ENCODE results near the gene ADRB1. TPM values are rescaled to one million over a fixed set of nuclear protein-coding genes. Genes with fewer than 3 reads are reported as not detected.

ADRB1 gene
- total and polyA plus RNA-seq, 5 experiments from 2014 or later, result 0.08 to 0.12 TPM; not detected in 3

GRCh38 chr10:114064151-114065048 is 20.7 kb downstream of the ADRB1 start:
- peaks cover 1 to 28% (median 10%) of the 10 kb centered on the region in 4 donors for H3K4me1 Mint-ChIP-seq
- H3K36me3 Mint-ChIP-seq, result no peaks in the 10 kb centered on the region
- ATAC-seq (no peak), DNase-seq (no peak)
- no peak overlapping the region for H3K4me3 Mint-ChIP-seq
- no peak overlapping the region for H3K27ac Mint-ChIP-seq
- no peaks in the 10 kb centered on the region for H3K9me3 Mint-ChIP-seq
- peaks cover 2 to 22% (median 6%) of the 10 kb centered on the region in 5 donors for H3K27me3 Mint-ChIP-seq
- POLR2A ChIA-PET, result no interaction called here

GRCh38 chr10:114065049-114065435 is 21.4 kb downstream of the ADRB1 start:
- Mint-ChIP-seq H3K27me3 (peaks cover 2 to 22% (median 6%) of the 10 kb centered on the region in 5 donors), H3K36me3 (no peaks in the 10 kb centered on the region), H3K4me3 (no peak overlapping the region), H3K27ac (no peak overlapping the region), H3K9me3 (no peaks in the 10 kb centered on the region), H3K4me1 (peaks cover 1 to 28% (median 10%) of the 10 kb centered on the region in 4 donors)
- ATAC-seq (no peak), DNase-seq (no peak)
- POLR2A ChIA-PET, result no interaction called here

GRCh38 chr10:114068054-114068707 is 24.5 kb downstream of the ADRB1 start:
- H3K4me1 Mint-ChIP-seq, result peaks cover 0 to 36% (median 6%) of the 10 kb centered on the region in 4 donors
- no peak overlapping the region for H3K4me3 Mint-ChIP-seq

GRCh38 chr10:114070710-114071109 is 27.0 kb downstream of the ADRB1 start:
- peaks cover 0 to 1% (median 0%) of the 10 kb centered on the region in 5 donors for H3K27me3 Mint-ChIP-seq
- POLR2A ChIA-PET, result no interaction called here
- peaks cover 0 to 46% (median 14%) of the 10 kb centered on the region in 4 donors for H3K4me1 Mint-ChIP-seq
- H3K27ac Mint-ChIP-seq, result peak overlapping the region in 1 of 10 donors; percentile 7
- no peak overlapping the region for H3K4me3 Mint-ChIP-seq
- no peaks in the 10 kb centered on the region for H3K9me3 Mint-ChIP-seq
- no peaks in the 10 kb centered on the region for H3K36me3 Mint-ChIP-seq
- ATAC-seq (no peak), DNase-seq (no peak)

More at GRCh38 chr10:114068054-114068707, 24.5 kb downstream of the ADRB1 start:
- POLR2A ChIA-PET, result no interaction called here
- Mint-ChIP-seq H3K27ac (peak overlapping the region in 1 of 10 donors; percentile 69), H3K9me3 (no peaks in the 10 kb centered on the region), H3K27me3 (peaks cover 2 to 17% (median 4%) of the 10 kb centered on the region in 5 donors), H3K36me3 (no peaks in the 10 kb centered on the region)
- DNase-seq (no peak), ATAC-seq (no peak)

- POLR2A ChIA-PET, result no interaction called here
- Mint-ChIP-seq H3K4me3 (no peak overlapping the region), H3K27me3 (peaks cover 0 to 1% (median 0%) of the 10 kb centered on the region in 5 donors), H3K36me3 (no peaks in the 10 kb centered on the region), H3K4me1 (peaks cover 0 to 48% (median 14%) of the 10 kb centered on the region in 4 donors), H3K27ac (peak overlapping the region in 1 of 10 donors; percentile 37), H3K9me3 (no peaks in the 10 kb centered on the region)
- ATAC-seq, result no peak
- no peak for DNase-seq
Measured at GRCh38 chr10:114071178-114071577, 27.5 kb downstream of the ADRB1 start.

- H3K27me3 Mint-ChIP-seq, result peaks cover 0 to 1% (median 0%) of the 10 kb centered on the region in 5 donors
- peak overlapping the region in 3 of 10 donors; percentile 5 to 20 (median 20) for H3K4me3 Mint-ChIP-seq
- H3K27ac Mint-ChIP-seq, result peak overlapping the region in 1 of 10 donors; percentile 20
- peak; percentile 56 to 82 for ATAC-seq
- peak in 7 of 10 donors; percentile 2 to 45 (median 22) for DNase-seq
- H3K9me3 Mint-ChIP-seq, result no peaks in the 10 kb centered on the region
- POLR2A ChIA-PET, result no interaction called here
- H3K4me1 Mint-ChIP-seq, result peaks cover 0 to 40% (median 12%) of the 10 kb centered on the region in 4 donors
- H3K36me3 Mint-ChIP-seq, result no peaks in the 10 kb centered on the region
Measured at GRCh38 chr10:114073395-114074186, 29.9 kb downstream of the ADRB1 start.

- Mint-ChIP-seq H3K27me3 (peaks cover 1 to 6% (median 3%) of the 10 kb centered on the region in 5 donors), H3K4me3 (peak overlapping the region in 1 of 10 donors; percentile 24), H3K36me3 (no peaks in the 10 kb centered on the region), H3K4me1 (peaks cover 0 to 37% (median 12%) of the 10 kb centered on the region in 4 donors), H3K9me3 (no peaks in the 10 kb centered on the region), H3K27ac (peak overlapping the region in 1 of 10 donors; percentile 37)
- POLR2A ChIA-PET, result interaction anchor here (0.5 kb wide), 1 partner anchor 38 kb away, joined by 4 read pairs; no protein-coding TSS in a partner anchor
- DNase-seq, result no peak
- ATAC-seq, result no peak
Measured at GRCh38 chr10:114075093-114075492, 31.4 kb downstream of the ADRB1 start.

GRCh38 chr10:114077347-114077746 is 33.7 kb downstream of the ADRB1 start:
- ATAC-seq (no peak), DNase-seq (no peak)
- Mint-ChIP-seq H3K27ac (no peak overlapping the region), H3K4me3 (no peak overlapping the region), H3K9me3 (no peaks in the 10 kb centered on the region), H3K36me3 (no peaks in the 10 kb centered on the region), H3K4me1 (peaks cover 0 to 26% (median 11%) of the 10 kb centered on the region in 4 donors), H3K27me3 (peaks cover 2 to 10% (median 3%) of the 10 kb centered on the region in 5 donors)
- POLR2A ChIA-PET, result no interaction called here

GRCh38 chr10:114077815-114078219 is 34.2 kb downstream of the ADRB1 start:
- H3K27ac Mint-ChIP-seq, result no peak overlapping the region
- no peak for DNase-seq
- H3K4me3 Mint-ChIP-seq, result no peak overlapping the region
- ATAC-seq, result no peak
- H3K36me3 Mint-ChIP-seq, result no peaks in the 10 kb centered on the region
- H3K9me3 Mint-ChIP-seq, result no peaks in the 10 kb centered on the region
- H3K4me1 Mint-ChIP-seq, result peaks cover 0 to 21% (median 10%) of the 10 kb centered on the region in 4 donors
- POLR2A ChIA-PET, result no interaction called here
- peaks cover 2 to 10% (median 3%) of the 10 kb centered on the region in 5 donors for H3K27me3 Mint-ChIP-seq

GRCh38 chr10:114078346-114078745 is 34.7 kb downstream of the ADRB1 start:
- ATAC-seq (no peak), DNase-seq (no peak)
- no peak overlapping the region for H3K27ac Mint-ChIP-seq
- no peaks in the 10 kb centered on the region for H3K9me3 Mint-ChIP-seq
- H3K36me3 Mint-ChIP-seq, result no peaks in the 10 kb centered on the region
- H3K27me3 Mint-ChIP-seq, result peaks cover 2 to 10% (median 3%) of the 10 kb centered on the region in 5 donors
- H3K4me1 Mint-ChIP-seq, result peaks cover 0 to 16% (median 8%) of the 10 kb centered on the region in 4 donors
- no peak overlapping the region for H3K4me3 Mint-ChIP-seq
- POLR2A ChIA-PET, result no interaction called here

GRCh38 chr10:114079421-114079820 is 35.8 kb downstream of the ADRB1 start:
- no peak for DNase-seq
- Mint-ChIP-seq H3K4me3 (no peak overlapping the region), H3K9me3 (peaks cover 0 to 1% (median 0%) of the 10 kb centered on the region in 9 donors), H3K36me3 (no peaks in the 10 kb centered on the region), H3K27me3 (peaks cover 2 to 10% (median 3%) of the 10 kb centered on the region in 5 donors), H3K27ac (no peak overlapping the region), H3K4me1 (peaks cover 0 to 8% (median 0%) of the 10 kb centered on the region in 4 donors)
- POLR2A ChIA-PET, result no interaction called here
- ATAC-seq, result no peak

GRCh38 chr10:114081911-114082583 is 38.4 kb downstream of the ADRB1 start:
- Mint-ChIP-seq H3K4me1 (peaks cover 0 to 6% (median 1%) of the 10 kb centered on the region in 4 donors), H3K9me3 (peaks cover 0 to 1% (median 0%) of the 10 kb centered on the region in 9 donors), H3K27me3 (peaks cover 2 to 10% (median 3%) of the 10 kb centered on the region in 5 donors), H3K4me3 (no peak overlapping the region), H3K36me3 (no peaks in the 10 kb centered on the region), H3K27ac (no peak overlapping the region)
- DNase-seq (no peak), ATAC-seq (no peak)
- POLR2A ChIA-PET, result no interaction called here
